SK-N-MC (cell line): Measurements from ENCODE around the gene F10.

Experiments
- EZH2 ChIP-seq: fragments of 200-600 bp; sonication (generic); IDR thresholded peaks from one replicate; pipeline ENCODE4 v1.6.1; 2017; ENCODE audit warnings: antibody characterized with exemption
- POLR2AphosphoS5 ChIP-seq: IDR thresholded peaks from 2 replicates; pipeline ENCODE4 v1.6.1; 2012; ENCODE audit warnings: mild to moderate bottlenecking, low read depth, low read length, borderline replicate concordance

GRCh38 chr13:113157929-113158747, 35.5 kb downstream of the F10 start, which contains the start of gene PROZ:
- no peak for TF ChIP-seq EZH2
- TF ChIP-seq POLR2AphosphoS5: no peak
